SK-MEL-5 (cell line): Measurements from ENCODE around the gene APOLD1. TPM values are rescaled to one million over a fixed set of nuclear protein-coding genes. Genes with fewer than 3 reads are reported as not detected.
"Not testable (repeated sequence)": the region's sequence is repeated elsewhere in the genome, so short reads cannot be mapped to it uniquely, and the experiment has no call there.

Experiments
- DNase-seq: peaks from one replicate; pipeline ENCODE4 v3.0.0-alpha.2; 2016; ENCODE audit warnings: low read depth, low spot score
- in situ Hi-C: cut with HindIII; loops from 2 replicates; pipeline ENCODE4 v1.10.0; 2016; ENCODE audit warnings: low sequenced_read_pairs, high pct_unique_total_duplicates, low pct_unique_long_range_greater_than_20kb
- total RNA-seq: library from RNA; depleted of rRNA; stranded (reverse); fragments of >200 nt; shearing (Covaris generic); gene quantifications from 2 replicates; pipeline ENCODE4 v1.2.3, GENCODE V29; 2014

The APOLD1 gene
- total RNA-seq, 1 experiment from 2014 or later: 55.9 TPM

GRCh38 chr12:12800406-12801180 is 15.1 kb downstream of the APOLD1 start:
- DNase-seq: no peak
- in situ Hi-C loops: no loop called here

GRCh38 chr12:12801656-12802055 is 16.2 kb downstream of the APOLD1 start:
- DNase-seq: peak; percentile 37
- in situ Hi-C loops: not testable (repeated sequence)

GRCh38 chr12:12803186-12803585 is 17.7 kb downstream of the APOLD1 start:
- in situ Hi-C loops: no loop called here
- DNase-seq: peak; percentile 50

- DNase-seq: no peak
- in situ Hi-C loops: no loop called here
Observed at GRCh38 chr12:12804011-12804410, 18.6 kb downstream of the APOLD1 start.

GRCh38 chr12:12804432-12804886 is 19.0 kb downstream of the APOLD1 start:
- no peak for DNase-seq
- in situ Hi-C loops: no loop called here

GRCh38 chr12:12806784-12807516 is 21.5 kb downstream of the APOLD1 start:
- no peak for DNase-seq
- in situ Hi-C loops: no loop called here

GRCh38 chr12:12807517-12807903 is 22.1 kb downstream of the APOLD1 start:
- DNase-seq, in situ Hi-C loops: not testable (repeated sequence)

GRCh38 chr12:12807970-12808702 is 22.7 kb downstream of the APOLD1 start:
- no peak for DNase-seq
- in situ Hi-C loops: no loop called here

- DNase-seq: no peak
- in situ Hi-C loops: no loop called here
Observed at GRCh38 chr12:12810553-12811021, 25.1 kb downstream of the APOLD1 start.

GRCh38 chr12:12811343-12811742 is 25.9 kb downstream of the APOLD1 start:
- no peak for DNase-seq
- in situ Hi-C loops: no loop called here

GRCh38 chr12:12812174-12812573 is 26.7 kb downstream of the APOLD1 start:
- peak; percentile 40 for DNase-seq
- in situ Hi-C loops: no loop called here

GRCh38 chr12:12812618-12813119 is 27.2 kb downstream of the APOLD1 start:
- no peak for DNase-seq
- in situ Hi-C loops: no loop called here

- peak; percentile 94 for DNase-seq
- in situ Hi-C loops: no loop called here
Observed at GRCh38 chr12:12813120-12814101, 28.0 kb downstream of the APOLD1 start, which contains the start of gene DDX47. Gene DDX47, plus strand, starts transcription at chr12:12813346. Its CDS starts 22 bp downstream, at chr12:12813368.

GRCh38 chr12:12817616-12818015 is 32.2 kb downstream of the APOLD1 start:
- in situ Hi-C loops: no loop called here
- DNase-seq: no peak

- DNase-seq: no peak
- in situ Hi-C loops: no loop called here
Observed at GRCh38 chr12:12818701-12819100, 33.2 kb downstream of the APOLD1 start.

GRCh38 chr12:12819221-12819620 is 33.8 kb downstream of the APOLD1 start:
- DNase-seq: no peak

More at GRCh38 chr12:12819221-12819620, 33.8 kb downstream of the APOLD1 start:
- in situ Hi-C loops: no loop called here
